ENCODE results near the gene CAT.

CAT gene

GRCh38 chr11:34461215-34461614, 22.5 kb downstream of the CAT start:
- DNase-seq: no peak

GRCh38 chr11:34464591-34465051, 25.9 kb downstream of the CAT start:
- no peak for DNase-seq

GRCh38 chr11:34466802-34467488, 28.2 kb downstream of the CAT start:
- DNase-seq: no peak

- DNase-seq: no peak
Measured at GRCh38 chr11:34468209-34468841, 29.6 kb downstream of the CAT start.

- no peak for DNase-seq
Measured at GRCh38 chr11:34473603-34474169, 35.0 kb downstream of the CAT start.

GRCh38 chr11:34475656-34476055, 36.9 kb downstream of the CAT start:
- DNase-seq: no peak

GRCh38 chr11:34476849-34477248, 38.1 kb downstream of the CAT start:
- no peak for DNase-seq

GRCh38 chr11:34478845-34479663, 40.3 kb downstream of the CAT start:
- no peak for DNase-seq

- DNase-seq: no peak
Measured at GRCh38 chr11:34480314-34480713, 41.6 kb downstream of the CAT start.

- no peak for DNase-seq
Measured at GRCh38 chr11:34481307-34481706, 42.6 kb downstream of the CAT start.

GRCh38 chr11:34483106-34483874, 44.6 kb downstream of the CAT start:
- no peak for DNase-seq

- no peak for DNase-seq
Measured at GRCh38 chr11:34487430-34487829, 48.7 kb downstream of the CAT start.

- DNase-seq: no peak
Measured at GRCh38 chr11:34488855-34489557, 50.3 kb downstream of the CAT start.

GRCh38 chr11:34490304-34490703, 51.6 kb downstream of the CAT start:
- DNase-seq: no peak

- peak; percentile 9 for DNase-seq
Measured at GRCh38 chr11:34492806-34493414, 54.2 kb downstream of the CAT start.

- no peak for DNase-seq
Measured at GRCh38 chr11:34493468-34493867, 54.7 kb downstream of the CAT start.

GRCh38 chr11:34493926-34494595, 55.3 kb downstream of the CAT start:
- DNase-seq: no peak

GRCh38 chr11:34495239-34495723, 56.5 kb downstream of the CAT start:
- DNase-seq: no peak

GRCh38 chr11:34495724-34496377, 57.1 kb downstream of the CAT start:
- no peak for DNase-seq

All from effector CD8-positive, alpha-beta T cell (primary cell).